ENCODE data around the gene GCGR.
A peak's percentile ranks its signal among the peaks of the same experiment; 100 is the strongest.

The GCGR gene

GRCh38 chr17:81814748-81815645, 11.0 kb downstream of the GCGR start:
- no peak overlapping the region for H2AK5ac ChIP-seq (ENCODE audit: low read length)
- no peak overlapping the region for H3K27ac ChIP-seq (ENCODE audit: low read depth, low read length)
- WGBS (ENCODE audit: extremely low coverage, insufficient coverage, insufficient read length), result no CpG with 5 or more reads among the region's 24 CpGs
- no peaks in the 10 kb centered on the region for H3K36me3 ChIP-seq (ENCODE audit: control insufficient read depth in 1 of 2, insufficient read depth in 2 of 2, low read length in 2 of 2)
- H3K23ac ChIP-seq (ENCODE audit: low read length), result no peak overlapping the region
- no peak overlapping the region for H3K9ac ChIP-seq (ENCODE audit: low read length)
- no peak overlapping the region for H2AFZ ChIP-seq (ENCODE audit: insufficient read depth, low read length, poor library complexity)
- no peak overlapping the region for H3K4me2 ChIP-seq (ENCODE audit: low read length)
- H2BK5ac ChIP-seq (ENCODE audit: low read depth, low read length, poor library complexity), result no peak overlapping the region
- peaks cover 11% of the 10 kb centered on the region for H3K9me3 ChIP-seq (ENCODE audit: insufficient read depth, low read depth, low read length)
- no peaks in the 10 kb centered on the region for H3K79me2 ChIP-seq (ENCODE audit: control insufficient read depth, insufficient read depth, low read length, poor library complexity)
- H2BK120ac ChIP-seq (ENCODE audit: insufficient read depth, low read length, poor library complexity), result no peak overlapping the region
- no peak overlapping the region for H4K12ac ChIP-seq (ENCODE audit: low read depth, low read length)
- H3K4me1 ChIP-seq (ENCODE audit: control insufficient read depth in 1 of 2, insufficient read depth in 2 of 2, low read length in 2 of 2), result no peaks in the 10 kb centered on the region
- H3K4me3 ChIP-seq (ENCODE audit: low read depth, low read length), result no peak overlapping the region
- no peak overlapping the region for H3K18ac ChIP-seq (ENCODE audit: low read length)
- no peak overlapping the region for H4K8ac ChIP-seq (ENCODE audit: low read depth, low read length)
- no peak overlapping the region for H3K14ac ChIP-seq (ENCODE audit: low read length)
- no peak overlapping the region for H3K4ac ChIP-seq (ENCODE audit: low read depth, low read length)
- no peak overlapping the region for H4K91ac ChIP-seq (ENCODE audit: low read depth, low read length)
- no peaks in the 10 kb centered on the region for H3K27me3 ChIP-seq (ENCODE audit: insufficient read depth, low read length)
- no peak overlapping the region for H2BK12ac ChIP-seq (ENCODE audit: low read length)
- no peaks in the 10 kb centered on the region for H3K79me1 ChIP-seq (ENCODE audit: low read length)
- no peak for DNase-seq

GRCh38 chr17:81815646-81815986, 11.7 kb downstream of the GCGR start:
- no peak overlapping the region for H4K91ac ChIP-seq (ENCODE audit: low read depth, low read length)
- no peak overlapping the region for H2AK5ac ChIP-seq (ENCODE audit: low read length)
- WGBS (ENCODE audit: extremely low coverage, insufficient coverage, insufficient read length), result no CpG with 5 or more reads among the region's 2 CpGs
- no peak overlapping the region for H3K27ac ChIP-seq (ENCODE audit: low read depth, low read length)
- no peak overlapping the region for H3K4ac ChIP-seq (ENCODE audit: low read depth, low read length)
- H3K23ac ChIP-seq (ENCODE audit: low read length), result no peak overlapping the region
- H3K4me1 ChIP-seq (ENCODE audit: control insufficient read depth in 1 of 2, insufficient read depth in 2 of 2, low read length in 2 of 2), result no peaks in the 10 kb centered on the region
- no peak overlapping the region for H3K4me2 ChIP-seq (ENCODE audit: low read length)
- H3K79me1 ChIP-seq (ENCODE audit: low read length), result no peaks in the 10 kb centered on the region
- H3K79me2 ChIP-seq (ENCODE audit: control insufficient read depth, insufficient read depth, low read length, poor library complexity), result no peaks in the 10 kb centered on the region
- no peak overlapping the region for H4K12ac ChIP-seq (ENCODE audit: low read depth, low read length)
- H2BK120ac ChIP-seq (ENCODE audit: insufficient read depth, low read length, poor library complexity), result no peak overlapping the region
- no peak overlapping the region for H2BK5ac ChIP-seq (ENCODE audit: low read depth, low read length, poor library complexity)
- H2BK12ac ChIP-seq (ENCODE audit: low read length), result no peak overlapping the region
- H3K36me3 ChIP-seq (ENCODE audit: control insufficient read depth in 1 of 2, insufficient read depth in 2 of 2, low read length in 2 of 2), result no peaks in the 10 kb centered on the region
- peaks cover 9% of the 10 kb centered on the region for H3K9me3 ChIP-seq (ENCODE audit: insufficient read depth, low read depth, low read length)
- H3K14ac ChIP-seq (ENCODE audit: low read length), result no peak overlapping the region
- no peak for DNase-seq
- no peak overlapping the region for H2AFZ ChIP-seq (ENCODE audit: insufficient read depth, low read length, poor library complexity)
- peak overlapping the region; percentile 58 for H3K9ac ChIP-seq (ENCODE audit: low read length)
- no peak overlapping the region for H3K4me3 ChIP-seq (ENCODE audit: low read depth, low read length)
- no peak overlapping the region for H4K8ac ChIP-seq (ENCODE audit: low read depth, low read length)
- H3K18ac ChIP-seq (ENCODE audit: low read length), result no peak overlapping the region
- H3K27me3 ChIP-seq (ENCODE audit: insufficient read depth, low read length), result no peaks in the 10 kb centered on the region

GRCh38 chr17:81817758-81818147, 13.8 kb downstream of the GCGR start:
- Histone ChIP-seq H3K9ac (ENCODE audit: low read length) (no peak overlapping the region), H3K27me3 (ENCODE audit: insufficient read depth, low read length) (no peaks in the 10 kb centered on the region), H2BK120ac (ENCODE audit: insufficient read depth, low read length, poor library complexity) (no peak overlapping the region), H3K4me1 (ENCODE audit: control insufficient read depth in 1 of 2, insufficient read depth in 2 of 2, low read length in 2 of 2) (peaks cover 0 to 2% of the 10 kb centered on the region in 2 experiments), H3K4ac (ENCODE audit: low read depth, low read length) (no peak overlapping the region), H3K4me2 (ENCODE audit: low read length) (no peak overlapping the region), H4K12ac (ENCODE audit: low read depth, low read length) (no peak overlapping the region), H3K79me2 (ENCODE audit: control insufficient read depth, insufficient read depth, low read length, poor library complexity) (no peaks in the 10 kb centered on the region), H3K79me1 (ENCODE audit: low read length) (no peaks in the 10 kb centered on the region), H3K18ac (ENCODE audit: low read length) (no peak overlapping the region), H3K9me3 (ENCODE audit: insufficient read depth, low read depth, low read length) (peaks cover 7% of the 10 kb centered on the region), H2BK12ac (ENCODE audit: low read length) (no peak overlapping the region), H4K91ac (ENCODE audit: low read depth, low read length) (no peak overlapping the region), H3K27ac (ENCODE audit: low read depth, low read length) (no peak overlapping the region), H3K4me3 (ENCODE audit: low read depth, low read length) (no peak overlapping the region), H2AFZ (ENCODE audit: insufficient read depth, low read length, poor library complexity) (no peak overlapping the region), H2AK5ac (ENCODE audit: low read length) (no peak overlapping the region), H4K8ac (ENCODE audit: low read depth, low read length) (no peak overlapping the region), H3K36me3 (ENCODE audit: control insufficient read depth in 1 of 2, insufficient read depth in 2 of 2, low read length in 2 of 2) (peaks cover 8 to 10% of the 10 kb centered on the region in 2 experiments), H3K23ac (ENCODE audit: low read length) (no peak overlapping the region), H2BK5ac (ENCODE audit: low read depth, low read length, poor library complexity) (no peak overlapping the region), H3K14ac (ENCODE audit: low read length) (no peak overlapping the region)
- WGBS (ENCODE audit: extremely low coverage, insufficient coverage, insufficient read length), result no CpG with 5 or more reads among the region's 7 CpGs
- no peak for DNase-seq

- no CpG with 5 or more reads among the region's 13 CpGs for WGBS (ENCODE audit: extremely low coverage, insufficient coverage, insufficient read length)
- H3K9me3 ChIP-seq (ENCODE audit: insufficient read depth, low read depth, low read length), result peaks cover 7% of the 10 kb centered on the region
- no peaks in the 10 kb centered on the region for H3K79me2 ChIP-seq (ENCODE audit: control insufficient read depth, insufficient read depth, low read length, poor library complexity)
- H3K36me3 ChIP-seq (ENCODE audit: control insufficient read depth in 1 of 2, insufficient read depth in 2 of 2, low read length in 2 of 2), result peaks cover 28 to 29% of the 10 kb centered on the region in 2 experiments
- no peak overlapping the region for H2BK12ac ChIP-seq (ENCODE audit: low read length)
- no peak overlapping the region for H4K91ac ChIP-seq (ENCODE audit: low read depth, low read length)
- H3K9ac ChIP-seq (ENCODE audit: low read length), result no peak overlapping the region
- H3K4me3 ChIP-seq (ENCODE audit: low read depth, low read length), result no peak overlapping the region
- peaks cover 0 to 2% of the 10 kb centered on the region in 2 experiments for H3K4me1 ChIP-seq (ENCODE audit: control insufficient read depth in 1 of 2, insufficient read depth in 2 of 2, low read length in 2 of 2)
- H3K18ac ChIP-seq (ENCODE audit: low read length), result no peak overlapping the region
- H2AK5ac ChIP-seq (ENCODE audit: low read length), result no peak overlapping the region
- H3K79me1 ChIP-seq (ENCODE audit: low read length), result no peaks in the 10 kb centered on the region
- H4K12ac ChIP-seq (ENCODE audit: low read depth, low read length), result no peak overlapping the region
- H3K23ac ChIP-seq (ENCODE audit: low read length), result no peak overlapping the region
- H2AFZ ChIP-seq (ENCODE audit: insufficient read depth, low read length, poor library complexity), result no peak overlapping the region
- H3K4me2 ChIP-seq (ENCODE audit: low read length), result no peak overlapping the region
- no peak overlapping the region for H3K14ac ChIP-seq (ENCODE audit: low read length)
- no peak overlapping the region for H3K4ac ChIP-seq (ENCODE audit: low read depth, low read length)
- H3K27me3 ChIP-seq (ENCODE audit: insufficient read depth, low read length), result no peaks in the 10 kb centered on the region
- no peak overlapping the region for H3K27ac ChIP-seq (ENCODE audit: low read depth, low read length)
- H4K8ac ChIP-seq (ENCODE audit: low read depth, low read length), result no peak overlapping the region
- H2BK5ac ChIP-seq (ENCODE audit: low read depth, low read length, poor library complexity), result no peak overlapping the region
- no peak for DNase-seq
- no peak overlapping the region for H2BK120ac ChIP-seq (ENCODE audit: insufficient read depth, low read length, poor library complexity)
Measured at GRCh38 chr17:81819708-81820107, 15.8 kb downstream of the GCGR start.
